Measurements from ENCODE around the gene EWSR1.

Gene EWSR1

GRCh38 chr22:29269731-29270474, 1.8 kb downstream of the EWSR1 start:
- peak; percentile 52 for DNase-seq

GRCh38 chr22:29270475-29271271, 2.6 kb downstream of the EWSR1 start:
- DNase-seq, result peak; percentile 94

DNA sequence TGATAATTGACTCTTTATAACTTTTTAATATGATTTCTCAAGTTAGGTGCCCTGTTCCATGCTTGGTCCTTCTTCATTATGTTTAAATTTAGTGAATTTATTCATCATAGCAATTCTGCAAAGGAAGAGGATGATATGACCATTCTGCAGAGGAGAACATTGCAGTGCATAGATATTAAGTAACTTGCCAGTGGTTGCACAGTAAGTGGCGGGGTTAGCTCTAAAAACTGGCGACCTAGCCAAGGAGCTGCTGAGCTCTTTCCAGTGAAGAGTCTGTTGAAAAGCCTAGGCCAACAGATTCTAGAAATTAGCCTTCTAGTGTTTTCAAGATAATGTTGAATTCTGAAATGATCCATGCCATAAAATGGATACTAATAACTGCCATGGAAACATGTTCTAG, 4.6 kb downstream of the EWSR1 start:
- DNase-seq, result no peak

- DNase-seq, result no peak
These were observed 7.1 kb downstream of the EWSR1 start for GRCh38 chr22:29275167-29275566.

DNA sequence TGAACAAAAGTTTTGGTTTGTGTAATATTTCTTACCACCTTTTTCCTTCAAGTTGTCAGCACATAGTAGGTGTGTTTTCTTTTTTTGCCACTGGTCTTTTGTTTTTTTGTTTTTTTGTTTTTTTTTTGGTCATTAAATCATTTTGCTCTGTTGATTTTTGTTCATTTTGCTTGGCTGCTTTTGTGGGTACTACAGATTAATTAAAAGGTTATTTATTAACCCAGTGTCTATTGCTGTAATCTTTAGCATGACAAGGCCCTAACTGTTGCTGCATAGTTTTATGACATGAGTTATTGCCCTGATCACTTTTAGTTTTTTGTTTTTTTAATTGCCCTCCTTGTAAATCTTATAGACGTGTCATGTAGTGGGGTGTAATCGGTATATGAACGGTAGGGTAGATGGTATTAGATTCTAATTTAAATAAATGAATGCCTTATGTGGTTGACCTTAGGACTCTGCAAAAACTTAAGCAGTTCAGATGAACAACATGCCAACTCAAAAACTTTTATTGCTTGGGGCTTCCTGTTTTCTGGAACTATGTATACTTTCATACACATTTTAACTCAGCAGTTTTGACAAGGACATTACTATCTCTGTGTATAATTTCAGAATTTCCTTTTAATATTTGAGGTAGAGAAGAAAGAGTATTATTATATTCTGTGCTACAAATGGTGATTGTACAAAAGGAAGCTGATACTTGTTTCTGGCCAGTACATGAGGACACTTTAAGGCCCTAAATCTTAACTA, 7.9 kb downstream of the EWSR1 start:
- no peak for DNase-seq

DNA sequence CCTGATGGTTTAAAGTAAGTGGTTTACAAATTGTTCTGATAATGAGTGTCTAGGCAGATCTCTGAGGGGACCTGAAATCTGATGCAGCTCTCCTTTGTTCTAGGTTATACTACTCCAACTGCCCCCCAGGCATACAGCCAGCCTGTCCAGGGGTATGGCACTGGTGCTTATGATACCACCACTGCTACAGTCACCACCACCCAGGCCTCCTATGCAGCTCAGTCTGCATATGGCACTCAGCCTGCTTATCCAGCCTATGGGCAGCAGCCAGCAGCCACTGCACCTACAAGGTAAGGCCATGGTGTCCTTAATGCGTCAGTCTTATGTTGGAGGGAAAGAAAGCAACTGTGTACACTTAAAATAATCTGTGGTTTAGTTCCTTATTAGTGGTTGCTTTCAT, 9.9 kb downstream of the EWSR1 start:
- DNase-seq, result no peak

GRCh38 chr22:29284196-29284595, 16.1 kb downstream of the EWSR1 start:
- no peak for DNase-seq

DNA sequence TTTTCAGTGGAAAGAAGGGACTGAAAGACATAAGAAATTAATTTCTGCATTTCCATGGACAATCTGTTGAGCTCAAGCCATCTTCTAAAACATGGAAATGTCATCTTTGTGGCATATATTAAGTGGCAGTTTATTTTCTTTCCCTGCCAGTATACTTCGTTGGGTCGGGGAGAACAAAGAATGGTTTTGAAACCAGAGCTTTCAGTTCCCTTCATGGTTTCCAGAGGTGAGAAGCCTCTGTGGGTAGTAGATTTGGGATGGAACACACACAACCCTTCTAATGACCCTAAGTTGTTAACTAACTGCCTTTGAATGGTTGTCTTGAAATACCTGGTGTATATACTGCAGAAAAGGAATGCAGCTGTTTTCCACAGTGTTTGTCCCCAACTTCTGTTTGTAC, 20.8 kb downstream of the EWSR1 start:
- DNase-seq, result no peak

GRCh38 chr22:29290061-29290460, 22.0 kb downstream of the EWSR1 start:
- no peak for DNase-seq

GRCh38 chr22:29291215-29291614, 23.1 kb downstream of the EWSR1 start:
- DNase-seq, result no peak

DNA sequence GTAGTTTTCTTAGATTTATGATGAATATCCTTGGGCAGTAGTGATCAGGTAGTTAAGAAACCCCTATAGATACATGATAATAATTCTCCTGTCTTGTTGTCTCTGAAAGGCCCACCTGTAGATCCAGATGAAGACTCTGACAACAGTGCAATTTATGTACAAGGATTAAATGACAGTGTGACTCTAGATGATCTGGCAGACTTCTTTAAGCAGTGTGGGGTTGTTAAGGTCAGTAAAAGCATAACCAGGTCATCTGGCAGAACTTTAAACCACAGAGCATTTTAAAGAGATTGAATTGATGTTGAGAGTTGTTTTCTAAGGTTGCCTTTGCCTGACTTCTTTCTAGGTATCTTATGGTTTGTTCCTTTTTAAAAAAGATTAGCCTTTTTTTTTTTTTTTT, 24.3 kb downstream of the EWSR1 start:
- DNase-seq, result no peak

DNA sequence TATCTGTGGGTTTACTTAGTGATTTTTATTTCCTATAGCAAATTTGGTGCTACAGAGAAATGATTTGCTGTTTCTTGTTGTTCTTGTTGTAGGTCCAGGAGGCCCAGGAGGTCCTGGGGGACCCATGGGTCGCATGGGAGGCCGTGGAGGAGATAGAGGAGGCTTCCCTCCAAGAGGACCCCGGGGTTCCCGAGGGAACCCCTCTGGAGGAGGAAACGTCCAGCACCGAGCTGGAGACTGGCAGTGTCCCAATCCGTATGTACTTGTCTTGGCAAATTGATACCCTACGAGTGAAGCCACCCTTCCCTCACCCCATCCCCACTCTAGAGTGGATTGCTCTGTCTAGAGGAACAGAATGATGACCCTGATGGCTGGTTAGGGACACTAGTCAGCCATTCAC, 30.6 kb downstream of the EWSR1 start:
- no peak for DNase-seq

DNA sequence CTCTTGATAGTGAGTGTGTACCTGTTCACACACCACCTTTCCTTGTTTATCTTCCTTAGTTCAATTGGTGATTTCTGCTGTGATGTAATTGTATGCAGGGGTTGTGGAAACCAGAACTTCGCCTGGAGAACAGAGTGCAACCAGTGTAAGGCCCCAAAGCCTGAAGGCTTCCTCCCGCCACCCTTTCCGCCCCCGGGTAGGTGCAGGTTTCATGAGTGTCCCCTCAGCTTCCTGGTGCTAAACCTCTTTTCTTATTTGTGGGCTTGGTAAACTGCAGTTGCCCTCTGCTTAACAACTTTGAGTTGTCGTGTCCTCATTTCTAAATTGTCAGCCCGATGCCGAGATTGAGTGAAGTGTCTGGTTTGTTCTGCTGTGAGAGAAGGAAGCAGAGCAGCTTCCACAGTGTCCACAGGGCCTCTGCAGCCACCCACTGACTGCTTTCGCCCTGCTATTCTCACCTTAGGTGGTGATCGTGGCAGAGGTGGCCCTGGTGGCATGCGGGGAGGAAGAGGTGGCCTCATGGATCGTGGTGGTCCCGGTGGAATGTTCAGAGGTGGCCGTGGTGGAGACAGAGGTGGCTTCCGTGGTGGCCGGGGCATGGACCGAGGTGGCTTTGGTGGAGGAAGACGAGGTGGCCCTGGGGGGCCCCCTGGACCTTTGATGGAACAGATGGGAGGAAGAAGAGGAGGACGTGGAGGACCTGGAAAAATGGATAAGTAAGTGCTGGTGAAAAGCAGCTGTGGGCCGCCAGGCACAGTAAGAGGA, 31.2 kb downstream of the EWSR1 start:
- DNase-seq, result no peak

DNA sequence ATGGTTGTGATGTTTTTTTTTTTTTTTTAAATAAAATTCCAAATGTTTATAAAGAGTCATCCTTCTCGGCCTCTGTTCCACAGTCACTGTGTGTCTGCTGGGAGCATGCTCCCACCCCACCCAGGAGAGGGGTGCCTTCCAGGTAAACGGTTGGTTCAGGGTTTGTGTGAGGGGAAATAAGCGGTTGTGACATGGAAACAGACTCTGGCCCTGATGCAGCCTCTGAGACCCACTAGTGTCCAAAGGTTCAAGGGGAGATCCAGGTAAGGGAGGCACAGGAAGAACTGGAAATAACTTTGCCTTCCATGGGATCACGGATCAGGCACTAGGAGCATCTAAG, 32.4 kb downstream of the EWSR1 start:
- no peak for DNase-seq

- peak; percentile 37 for DNase-seq
These were observed 32.9 kb downstream of the EWSR1 start for GRCh38 chr22:29300807-29301601.

DNA sequence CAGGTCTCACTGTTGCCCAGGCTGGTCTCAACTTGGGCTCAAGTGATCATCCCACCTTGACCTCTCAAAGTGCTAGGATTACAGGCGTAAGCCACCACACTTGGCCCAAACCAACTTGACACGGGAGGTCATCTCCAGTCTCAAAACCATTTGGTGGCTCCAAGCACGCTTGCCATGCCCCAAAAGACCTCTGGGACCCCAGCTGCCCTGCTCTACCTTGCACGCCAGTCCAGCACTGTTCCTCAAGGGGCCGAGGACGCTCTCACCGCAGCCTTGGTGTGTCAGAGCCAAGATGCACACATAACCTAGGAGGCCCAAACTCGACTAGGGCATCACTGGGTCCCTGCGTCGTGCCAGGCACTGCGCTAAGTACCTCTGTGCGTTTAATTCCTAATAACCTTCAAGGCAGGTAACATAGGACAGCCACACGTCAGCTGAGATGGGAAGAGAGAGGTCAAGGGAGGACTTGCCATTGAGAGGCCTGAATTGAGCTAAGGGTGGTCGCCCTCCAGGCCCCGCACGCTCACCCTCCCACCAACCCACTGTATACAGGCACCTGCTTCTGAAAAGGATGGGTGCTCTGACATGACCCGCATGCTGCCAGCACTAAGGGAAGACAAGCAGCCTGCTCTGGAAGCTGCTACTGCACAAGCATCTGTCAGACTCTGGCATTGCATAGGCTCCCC, 33.8 kb downstream of the EWSR1 start:
- no peak for DNase-seq

DNA sequence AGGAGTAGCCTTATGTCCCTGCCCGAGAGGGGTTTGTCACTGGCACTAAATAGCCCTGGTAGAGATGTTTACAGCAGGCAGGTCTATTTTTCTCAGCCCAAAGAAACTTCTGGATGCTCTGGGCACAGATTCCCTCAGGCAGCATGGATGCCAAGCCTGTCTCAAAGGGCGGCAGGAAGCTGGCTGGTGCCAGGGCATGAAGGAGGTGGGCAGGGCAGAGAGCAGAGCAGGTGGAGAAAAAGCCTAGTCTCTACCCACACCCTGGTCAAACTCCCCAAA, 34.3 kb downstream of the EWSR1 start:
- no peak for DNase-seq

DNA sequence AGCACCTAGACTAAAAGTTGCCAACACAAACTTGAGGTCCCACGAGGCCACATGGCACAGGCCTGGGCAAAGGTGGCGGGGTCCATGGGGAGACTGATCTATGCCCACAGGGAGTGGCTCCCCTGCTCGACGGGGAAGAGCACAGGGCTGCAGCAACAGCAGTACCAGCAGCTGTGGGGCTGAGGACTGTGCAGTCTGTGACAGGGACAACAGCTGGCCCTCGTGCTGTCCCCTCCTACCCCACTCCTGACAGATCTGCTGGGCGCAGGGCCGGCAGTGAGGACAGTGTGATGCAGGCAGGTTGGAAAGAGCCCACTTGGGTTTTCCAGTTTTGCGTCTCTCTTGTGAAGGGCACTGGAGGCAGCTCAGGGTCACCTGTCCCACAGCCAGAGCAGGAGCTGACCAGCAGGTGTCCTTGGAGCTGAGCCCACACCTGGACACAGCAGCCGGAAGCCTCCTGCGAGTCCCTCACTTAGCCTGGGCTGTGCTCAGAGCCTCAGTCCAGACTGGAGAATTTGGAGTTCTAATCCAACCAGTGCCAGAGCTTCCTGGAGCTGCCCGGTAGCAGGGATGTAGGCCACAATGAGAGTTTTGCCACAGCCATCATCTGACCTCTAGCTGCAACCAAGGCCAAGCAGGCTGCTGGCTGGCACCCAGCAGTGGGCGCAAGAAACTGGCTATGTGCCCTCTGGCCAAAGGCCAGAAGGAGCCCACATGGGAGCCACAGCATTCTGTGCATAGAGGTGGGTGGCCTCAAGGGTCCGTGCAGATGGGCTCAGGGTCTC, 34.8 kb downstream of the EWSR1 start:
- peak; percentile 59 for DNase-seq

DNA sequence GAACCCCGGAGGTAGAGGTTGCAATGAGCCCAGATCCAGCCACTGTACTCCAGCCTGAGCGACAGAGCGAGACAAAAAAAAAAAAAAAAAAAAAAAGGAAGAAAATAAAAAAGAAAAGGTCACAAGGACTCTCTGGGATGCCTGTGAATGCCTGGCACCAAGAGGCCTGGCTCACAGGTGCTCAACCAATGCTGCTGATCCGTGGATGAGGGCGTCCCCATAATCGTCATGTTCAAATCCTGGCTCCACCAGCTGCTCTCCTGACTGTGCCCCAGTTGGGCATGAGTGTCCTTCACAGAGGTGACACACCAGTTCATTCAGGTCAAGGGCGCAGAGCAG, 37.7 kb downstream of the EWSR1 start:
- no peak for DNase-seq

GRCh38 chr22:29306175-29306834, 38.2 kb downstream of the EWSR1 start, which contains the start of gene GAS2L1:
Gene GAS2L1, plus strand, starts transcription at chr22:29306650. Its CDS starts 1,456 bp downstream, at chr22:29308106.
- DNase-seq, result peak; percentile 91
